ENCODE measurements around the gene FGF14. TPM values are rescaled to one million over a fixed set of nuclear protein-coding genes. Genes with fewer than 3 reads are reported as not detected.

The FGF14 gene
- total RNA-seq, 3 donors from 2014 or later, result 0.43 to 2.5 (median 0.70) TPM

- no peaks in the 10 kb centered on the region for H3K36me3 ChIP-seq (ENCODE audit: low read depth)
- no peak for TF ChIP-seq CTCF (IDR thresholded peaks at IDR 0.05)
- H3K4me3 ChIP-seq, result no peak overlapping the region
- no peaks in the 10 kb centered on the region for H3K4me1 ChIP-seq (ENCODE audit: low read depth)
- intact Hi-C loops (cut with DNase I, micrococcal nuclease), result no loop called here
- no peak for ATAC-seq
- DNase-seq, result no peak
- no peaks in the 10 kb centered on the region for H3K9me3 ChIP-seq
Observed at GRCh38 chr13:102226591-102226990, 175.3 kb downstream of the FGF14 start.

GRCh38 chr13:102225892-102226291 is 176.0 kb downstream of the FGF14 start:
- Histone ChIP-seq H3K36me3 (ENCODE audit: low read depth) (no peaks in the 10 kb centered on the region), H3K4me3 (no peak overlapping the region), H3K9me3 (no peaks in the 10 kb centered on the region), H3K4me1 (ENCODE audit: low read depth) (no peaks in the 10 kb centered on the region)
- TF ChIP-seq CTCF (IDR thresholded peaks at IDR 0.05), result no peak
- intact Hi-C loops (cut with DNase I, micrococcal nuclease), result no loop called here
- no peak for ATAC-seq
- DNase-seq, result no peak

GRCh38 chr13:102220681-102221228 is 181.1 kb downstream of the FGF14 start:
- Histone ChIP-seq H3K36me3 (ENCODE audit: low read depth) (no peaks in the 10 kb centered on the region), H3K4me1 (ENCODE audit: low read depth) (no peaks in the 10 kb centered on the region), H3K9me3 (no peaks in the 10 kb centered on the region), H3K4me3 (no peak overlapping the region)
- ATAC-seq (no peak), DNase-seq (no peak)
- intact Hi-C loops (cut with DNase I, micrococcal nuclease), result no loop called here
- TF ChIP-seq CTCF (IDR thresholded peaks at IDR 0.05), result no peak

GRCh38 chr13:102214956-102215355 is 186.9 kb downstream of the FGF14 start:
- no peaks in the 10 kb centered on the region for H3K9me3 ChIP-seq
- ATAC-seq (no peak), DNase-seq (no peak)
- no peaks in the 10 kb centered on the region for H3K36me3 ChIP-seq (ENCODE audit: low read depth)
- H3K4me1 ChIP-seq (ENCODE audit: low read depth), result no peaks in the 10 kb centered on the region
- no peak overlapping the region for H3K4me3 ChIP-seq
- no peak for TF ChIP-seq CTCF (IDR thresholded peaks at IDR 0.05)
- intact Hi-C loops (cut with DNase I, micrococcal nuclease), result no loop called here

- TF ChIP-seq CTCF (IDR thresholded peaks at IDR 0.05), result no peak
- DNase-seq (no peak), ATAC-seq (no peak)
- intact Hi-C loops (cut with DNase I, micrococcal nuclease), result no loop called here
- H3K9me3 ChIP-seq, result no peaks in the 10 kb centered on the region
- no peaks in the 10 kb centered on the region for H3K36me3 ChIP-seq (ENCODE audit: low read depth)
- H3K4me1 ChIP-seq (ENCODE audit: low read depth), result no peaks in the 10 kb centered on the region
- no peak overlapping the region for H3K4me3 ChIP-seq
Observed at GRCh38 chr13:102212729-102213128, 189.1 kb downstream of the FGF14 start.

GRCh38 chr13:102208347-102208746 is 193.5 kb downstream of the FGF14 start:
- ATAC-seq (no peak), DNase-seq (no peak)
- intact Hi-C loops (cut with DNase I, micrococcal nuclease), result no loop called here
- Histone ChIP-seq H3K36me3 (ENCODE audit: low read depth) (no peaks in the 10 kb centered on the region), H3K9me3 (no peaks in the 10 kb centered on the region), H3K4me1 (ENCODE audit: low read depth) (no peaks in the 10 kb centered on the region), H3K4me3 (no peak overlapping the region)
- TF ChIP-seq CTCF (IDR thresholded peaks at IDR 0.05), result no peak
